Stimulated activated CD4-positive, alpha-beta T cell treated with anti-CD3 and anti-CD28 coated beads, Interleukin-1b, Interleukin-23, amount 100 ng/mL, for 24 hours (primary cell): ENCODE measurements around the gene ULK4.
"Not testable (repeated sequence)": the region's sequence is repeated elsewhere in the genome, so short reads cannot be mapped to it uniquely, and the experiment has no call there.

ENCODE experiments used
- DNase-seq, 4 experiments: peaks; one replicate each; pipeline ENCODE4 v3.0.0-alpha.2; 2020; ENCODE audit warnings: low read depth in 4 of 4, low spot score in 1 of 4

Gene ULK4

DNA sequence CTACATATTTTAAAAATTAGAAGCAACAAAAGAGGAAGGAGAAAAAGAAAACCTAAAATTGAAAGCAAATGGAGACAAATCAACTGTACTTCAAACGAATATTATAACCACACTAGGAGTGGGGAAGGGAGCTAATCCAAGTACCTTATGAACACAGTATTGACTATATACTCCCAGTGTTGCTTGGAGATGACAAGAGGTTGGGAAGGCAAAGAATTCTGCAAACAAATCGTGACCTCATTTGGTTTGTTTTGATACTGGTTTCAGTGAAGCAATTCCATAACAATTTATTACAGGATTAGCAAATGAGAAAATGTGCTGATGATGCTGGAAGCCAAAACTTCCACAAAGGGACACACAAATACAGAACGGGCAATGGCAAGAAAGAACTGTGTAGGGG is 268.1 kb downstream of the ULK4 start:
- no peak for DNase-seq

DNA sequence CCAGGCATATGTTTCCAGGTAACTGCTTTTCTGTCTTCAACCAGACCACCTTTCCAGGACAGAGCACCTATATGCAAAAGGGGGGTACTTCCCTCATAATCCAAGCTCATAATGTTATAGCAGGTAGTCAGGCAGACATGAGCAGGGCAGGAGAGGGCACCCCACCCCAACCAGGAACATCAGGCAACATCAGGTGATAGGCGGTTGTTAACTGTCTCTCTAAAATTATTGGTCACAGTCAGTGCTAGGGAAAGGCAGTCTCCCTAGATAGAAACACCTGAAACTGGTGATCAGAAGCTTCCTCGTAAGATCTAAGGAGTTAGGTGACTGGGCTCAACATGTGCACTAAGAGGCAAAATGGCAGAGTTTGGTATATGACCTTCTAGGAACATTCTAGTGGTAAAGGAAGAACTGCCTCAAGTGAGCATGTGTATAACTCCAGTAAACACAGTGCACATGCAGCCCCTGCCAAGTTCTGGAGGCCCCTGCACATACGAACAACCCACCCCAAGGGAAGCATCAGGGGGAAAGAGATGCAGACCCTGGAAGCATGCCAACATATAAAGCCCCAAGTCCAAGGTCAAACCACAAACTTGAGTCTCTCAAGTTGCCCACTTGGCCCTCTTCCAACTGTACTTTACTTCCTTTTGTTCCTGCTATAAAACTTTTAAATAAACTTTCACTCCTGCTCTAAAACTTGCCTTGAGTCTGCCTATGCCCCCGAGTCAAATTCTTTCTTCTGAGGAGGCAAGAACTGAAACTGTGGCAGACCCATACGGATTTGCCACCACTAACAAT is 270.9 kb downstream of the ULK4 start:
- DNase-seq, result no peak

DNA sequence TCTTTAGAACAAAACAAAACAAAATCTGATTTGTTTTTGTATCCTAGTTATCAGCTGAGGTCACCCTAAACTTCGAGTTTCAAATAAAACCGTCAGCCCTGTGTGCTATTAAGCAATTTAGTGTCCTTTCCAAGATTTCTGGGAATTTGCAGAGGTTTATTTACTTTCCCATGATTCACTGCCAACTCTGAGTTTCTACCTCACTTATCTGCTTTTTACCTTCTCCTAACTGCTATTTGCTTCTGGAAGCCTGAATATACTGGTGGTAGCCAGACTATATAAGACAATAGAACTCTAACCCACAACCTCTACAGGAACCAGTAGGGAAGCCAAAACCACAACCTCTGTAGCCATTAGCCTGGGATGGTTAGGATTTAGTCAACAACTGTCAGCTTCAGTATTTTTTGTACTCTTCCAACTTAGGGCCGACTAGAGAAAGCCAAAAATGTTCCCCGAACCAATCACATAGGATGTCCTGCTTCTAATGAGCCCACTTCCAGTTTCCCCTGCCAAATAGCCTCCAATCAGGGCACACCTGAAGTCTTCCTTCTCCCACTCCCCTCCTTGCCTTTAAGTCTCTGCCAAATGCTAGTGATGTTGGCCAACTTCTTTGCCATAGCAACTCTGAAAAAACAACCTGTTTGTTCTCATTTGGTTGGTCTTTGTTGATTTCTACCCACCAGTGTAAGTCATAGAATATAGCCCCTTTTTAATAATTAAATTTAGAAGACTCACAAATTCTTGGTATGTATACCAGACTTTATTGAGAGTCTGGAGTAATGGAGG is 273.1 kb downstream of the ULK4 start:
- DNase-seq, result no peak

DNA sequence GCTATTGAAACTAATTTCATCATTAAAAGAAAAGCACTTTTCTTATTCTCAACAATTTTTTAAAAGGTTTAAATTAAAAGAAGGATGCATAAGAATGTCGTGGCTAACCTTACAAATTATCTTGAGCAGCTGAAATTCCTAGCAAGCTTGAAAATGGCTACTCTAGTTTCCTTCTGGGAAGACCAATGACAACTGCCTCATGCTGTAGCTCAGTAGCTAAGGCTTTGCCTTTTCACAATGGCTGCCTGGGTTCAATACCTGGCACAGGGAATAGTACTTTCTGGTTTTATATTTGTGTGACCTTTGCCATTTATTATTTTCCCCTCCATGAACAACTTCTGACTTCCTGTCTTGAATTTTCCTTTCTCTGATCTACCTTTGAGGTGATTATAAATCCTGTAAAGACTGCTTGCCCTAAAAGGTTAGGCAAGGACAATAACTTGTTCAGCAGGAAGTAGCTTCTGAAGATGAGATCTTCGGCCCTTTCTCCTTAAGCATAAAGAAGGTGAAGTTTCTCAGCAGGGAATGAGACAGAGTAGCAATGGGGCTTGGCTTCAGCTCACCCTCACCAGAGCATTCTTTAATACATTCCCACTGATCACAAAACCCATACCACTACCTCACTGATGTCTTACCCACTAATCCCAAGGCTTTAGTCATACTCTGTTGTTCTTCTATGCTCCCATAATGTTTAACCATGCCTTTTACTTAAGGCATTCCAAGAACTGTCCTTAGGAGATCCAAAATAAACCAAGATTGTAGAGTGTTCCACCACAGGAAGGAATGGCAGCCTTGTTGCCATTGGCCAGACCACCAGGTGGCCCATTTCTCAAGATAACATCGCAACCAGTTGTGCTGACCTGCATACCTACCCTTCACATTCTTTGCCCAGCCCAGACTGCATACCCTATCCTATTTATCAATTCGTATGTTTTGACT is 276.8 kb downstream of the ULK4 start:
- no peak for DNase-seq

DNA sequence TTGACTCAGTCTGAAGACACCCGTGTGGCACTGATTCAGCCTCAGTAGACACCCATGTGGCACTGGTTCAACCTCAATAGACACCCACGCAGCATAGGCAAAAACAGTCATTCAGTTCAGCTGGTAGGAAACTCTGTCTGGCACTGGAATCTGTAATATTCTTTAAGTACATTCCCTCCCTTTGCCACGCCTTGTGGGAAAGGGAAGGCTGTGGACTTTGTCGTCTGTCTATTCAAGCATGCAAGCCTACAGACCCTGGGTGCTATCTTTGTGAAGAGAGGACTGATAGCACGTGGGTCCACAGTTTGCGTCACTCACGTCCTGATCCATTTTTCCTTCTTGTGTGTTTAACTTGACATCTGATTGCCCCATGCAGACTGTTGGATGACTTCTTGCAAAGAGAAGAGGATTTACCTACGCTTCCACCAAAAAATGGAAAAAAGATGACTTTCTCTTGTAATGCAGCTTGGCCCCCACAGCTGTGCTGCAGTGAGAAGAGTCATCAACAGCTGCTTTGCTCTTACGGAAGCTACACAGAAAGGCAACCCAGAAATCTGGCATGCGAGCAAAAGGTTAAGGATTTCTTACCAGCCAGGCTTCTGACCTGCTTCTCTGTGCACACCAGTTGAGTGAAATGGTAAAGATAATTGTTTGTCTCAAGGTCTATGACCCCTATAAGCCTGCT is 278.1 kb downstream of the ULK4 start:
- DNase-seq, result no peak

GRCh38 chr3:41682996-41683395 is 278.9 kb downstream of the ULK4 start:
- DNase-seq, result no peak

DNA sequence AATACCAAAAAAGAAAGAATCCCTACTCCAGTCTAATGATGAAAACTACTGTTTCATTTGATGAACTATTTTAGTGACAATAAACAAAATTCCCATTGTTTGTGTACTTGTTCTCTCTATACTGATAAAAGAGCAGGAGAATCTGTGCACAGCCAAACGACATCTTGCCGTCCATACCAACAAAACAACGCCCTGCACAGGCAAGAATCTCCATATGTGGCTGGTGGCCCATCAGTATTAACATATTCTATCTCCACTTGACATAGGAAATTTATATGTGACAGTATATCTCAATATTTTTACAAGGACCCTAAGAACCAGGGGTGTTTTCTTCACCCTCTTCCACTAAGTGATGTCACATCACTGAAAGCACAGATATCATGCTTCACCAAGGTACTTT is 279.5 kb downstream of the ULK4 start:
- no peak for DNase-seq

GRCh38 chr3:41681479-41681878 is 280.4 kb downstream of the ULK4 start:
- no peak for DNase-seq

GRCh38 chr3:41679374-41679773 is 282.5 kb downstream of the ULK4 start:
- no peak for DNase-seq

DNA sequence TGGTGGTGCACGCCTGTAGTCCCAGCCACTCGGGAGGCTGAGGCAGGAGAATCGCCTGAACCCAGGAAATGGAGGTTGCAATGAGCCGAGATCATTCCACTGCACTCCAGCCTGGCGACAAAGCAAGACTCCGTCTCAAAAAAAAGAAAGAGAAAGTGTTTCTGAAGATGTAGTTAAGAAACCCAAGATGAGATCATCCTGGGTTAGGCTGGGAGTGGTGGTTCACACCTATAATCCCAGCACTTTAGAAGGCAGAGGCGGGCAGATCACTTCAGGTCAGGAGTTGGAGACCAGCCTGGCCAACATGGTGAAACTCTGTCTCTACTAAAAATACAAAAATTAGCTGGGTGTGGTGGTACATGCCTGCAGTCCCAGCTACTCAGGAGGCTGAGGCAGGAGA is 286.8 kb downstream of the ULK4 start:
- DNase-seq, result not testable (repeated sequence)

- DNase-seq, result no peak
These were observed 287.5 kb downstream of the ULK4 start for GRCh38 chr3:41674449-41674848.

GRCh38 chr3:41673650-41674049 is 288.3 kb downstream of the ULK4 start:
- DNase-seq, result no peak

DNA sequence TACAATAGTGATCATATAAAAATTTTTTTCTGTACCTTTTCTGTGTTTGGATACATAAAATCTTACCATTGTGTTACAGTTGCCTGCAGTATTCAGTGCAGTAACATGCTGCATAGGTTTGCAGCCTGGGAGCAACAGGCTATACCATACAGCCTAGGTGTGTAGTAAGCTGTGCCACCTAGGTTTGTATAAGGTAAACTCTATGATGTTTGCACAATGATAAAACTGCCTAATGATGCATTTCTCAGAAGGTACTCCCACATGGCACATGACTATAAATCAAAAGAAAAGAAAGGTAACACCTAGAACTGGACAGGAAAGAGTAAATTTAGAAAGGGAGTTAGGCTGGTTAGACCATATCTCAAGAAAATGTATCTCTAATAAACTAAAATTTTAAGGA is 293.5 kb downstream of the ULK4 start:
- DNase-seq, result no peak

- DNase-seq, result no peak
These were observed 299.6 kb downstream of the ULK4 start for GRCh38 chr3:41662288-41662687.

- DNase-seq, result no peak
These were observed 300.1 kb downstream of the ULK4 start for GRCh38 chr3:41661796-41662195.

- DNase-seq, result no peak
These were observed 301.4 kb downstream of the ULK4 start for GRCh38 chr3:41660510-41660909.

- no peak for DNase-seq
These were observed 308.2 kb downstream of the ULK4 start for GRCh38 chr3:41653571-41654239.

DNA sequence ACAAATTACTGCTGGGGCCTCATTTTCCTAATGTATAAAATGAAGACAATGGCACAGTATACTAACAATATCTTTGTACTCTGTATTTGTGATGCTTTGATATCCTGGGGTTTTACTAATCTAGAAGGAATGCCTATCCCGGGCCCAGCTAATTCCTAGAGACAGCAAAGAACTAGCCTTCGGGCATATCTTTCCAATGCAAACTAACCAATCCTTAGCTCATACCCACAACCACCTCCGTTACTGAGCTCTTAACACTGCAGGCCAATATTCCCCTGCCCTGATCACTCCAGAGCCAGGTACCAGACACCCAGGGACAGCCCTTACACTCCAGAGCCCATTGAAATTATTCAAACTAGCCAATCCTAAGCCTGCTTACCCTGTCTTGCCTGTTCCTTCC is 309.0 kb downstream of the ULK4 start:
- DNase-seq, result no peak

- DNase-seq, result no peak
These were observed 309.4 kb downstream of the ULK4 start for GRCh38 chr3:41652506-41652905.

DNA sequence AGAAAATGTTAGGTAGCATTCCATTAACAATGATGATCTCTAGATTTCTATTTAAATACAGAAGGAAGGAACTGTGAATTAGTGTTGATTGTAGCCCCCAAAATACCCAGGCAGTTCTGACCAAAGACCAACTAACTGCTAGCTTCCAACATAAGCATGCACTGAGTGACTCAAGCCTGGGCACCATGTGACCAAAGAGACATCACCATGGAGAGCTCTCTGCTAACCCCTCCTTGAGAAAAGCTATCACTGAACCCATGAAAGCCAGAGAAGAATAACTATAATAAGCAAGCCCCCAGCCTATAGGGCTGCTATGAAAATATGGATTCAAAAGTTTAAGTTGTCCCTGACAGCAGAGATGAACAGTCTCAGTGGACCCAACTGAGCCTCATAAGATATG is 310.2 kb downstream of the ULK4 start:
- DNase-seq, result no peak
